Measurements from ENCODE around the gene OR2F1.

OR2F1 gene

DNA sequence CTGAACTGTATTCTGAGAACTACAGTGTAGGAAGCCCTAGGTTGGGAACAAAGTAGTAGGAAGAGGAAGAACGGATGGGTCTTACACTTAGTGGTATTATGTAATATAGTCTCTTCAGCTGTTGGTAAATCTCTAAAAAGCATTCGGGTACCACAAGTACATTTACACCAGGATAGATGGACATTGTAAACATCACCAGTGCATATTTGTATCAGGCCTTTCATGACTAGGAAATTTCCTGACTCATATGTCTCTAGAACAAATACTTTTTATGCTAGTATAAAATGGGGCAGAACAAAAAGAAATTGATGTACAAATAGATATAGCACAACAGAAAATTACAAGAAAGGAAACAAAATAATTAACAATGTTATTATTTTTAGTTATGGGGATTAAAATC is 23.9 kb downstream of the OR2F1 start:
- no peak for TF ChIP-seq EZH2 (IDR thresholded peaks at IDR 0.05; ENCODE audit: borderline replicate concordance, low read depth, low read length, severe bottlenecking)
- TF ChIP-seq, protein P1, sequence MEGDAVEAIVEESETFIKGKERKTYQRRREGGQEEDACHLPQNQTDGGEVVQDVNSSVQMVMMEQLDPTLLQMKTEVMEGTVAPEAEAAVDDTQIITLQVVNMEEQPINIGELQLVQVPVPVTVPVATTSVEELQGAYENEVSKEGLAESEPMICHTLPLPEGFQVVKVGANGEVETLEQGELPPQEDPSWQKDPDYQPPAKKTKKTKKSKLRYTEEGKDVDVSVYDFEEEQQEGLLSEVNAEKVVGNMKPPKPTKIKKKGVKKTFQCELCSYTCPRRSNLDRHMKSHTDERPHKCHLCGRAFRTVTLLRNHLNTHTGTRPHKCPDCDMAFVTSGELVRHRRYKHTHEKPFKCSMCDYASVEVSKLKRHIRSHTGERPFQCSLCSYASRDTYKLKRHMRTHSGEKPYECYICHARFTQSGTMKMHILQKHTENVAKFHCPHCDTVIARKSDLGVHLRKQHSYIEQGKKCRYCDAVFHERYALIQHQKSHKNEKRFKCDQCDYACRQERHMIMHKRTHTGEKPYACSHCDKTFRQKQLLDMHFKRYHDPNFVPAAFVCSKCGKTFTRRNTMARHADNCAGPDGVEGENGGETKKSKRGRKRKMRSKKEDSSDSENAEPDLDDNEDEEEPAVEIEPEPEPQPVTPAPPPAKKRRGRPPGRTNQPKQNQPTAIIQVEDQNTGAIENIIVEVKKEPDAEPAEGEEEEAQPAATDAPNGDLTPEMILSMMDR (IDR thresholded peaks at IDR 0.05; ENCODE audit: borderline replicate concordance, extremely low read depth, low read length, poor library complexity, severe bottlenecking) = no peak
- no peaks in the 10 kb centered on the region for H3K4me1 ChIP-seq (ENCODE audit: insufficient read depth, low read length)
- ATAC-seq (ENCODE audit: insufficient read depth, low read depth) (no peak), DNase-seq (no peak)
- no peaks in the 10 kb centered on the region for H3K27me3 ChIP-seq (ENCODE audit: insufficient read depth, low read length, poor library complexity)
- no peaks in the 10 kb centered on the region for H4K20me1 ChIP-seq (ENCODE audit: insufficient read depth, low read length)
- H3K36me3 ChIP-seq (ENCODE audit: insufficient read depth, low read length) = no peaks in the 10 kb centered on the region
- H2AFZ ChIP-seq (ENCODE audit: low read depth, low read length) = no peak overlapping the region
- no peak overlapping the region for H3K27ac ChIP-seq (ENCODE audit: low read length)
- H3K4me3 ChIP-seq (ENCODE audit: low read depth in 1 of 2, low read length in 2 of 2) = no peak overlapping the region
- no peak overlapping the region for H3K9ac ChIP-seq (ENCODE audit: low read depth, low read length)
- no peaks in the 10 kb centered on the region for H3K9me3 ChIP-seq (ENCODE audit: insufficient read depth, low read length, severe bottlenecking)
- no peak overlapping the region for H3K4me2 ChIP-seq (ENCODE audit: insufficient read depth, low read length)
- H3K79me2 ChIP-seq (ENCODE audit: insufficient read depth, low read length) = no peaks in the 10 kb centered on the region

DNA sequence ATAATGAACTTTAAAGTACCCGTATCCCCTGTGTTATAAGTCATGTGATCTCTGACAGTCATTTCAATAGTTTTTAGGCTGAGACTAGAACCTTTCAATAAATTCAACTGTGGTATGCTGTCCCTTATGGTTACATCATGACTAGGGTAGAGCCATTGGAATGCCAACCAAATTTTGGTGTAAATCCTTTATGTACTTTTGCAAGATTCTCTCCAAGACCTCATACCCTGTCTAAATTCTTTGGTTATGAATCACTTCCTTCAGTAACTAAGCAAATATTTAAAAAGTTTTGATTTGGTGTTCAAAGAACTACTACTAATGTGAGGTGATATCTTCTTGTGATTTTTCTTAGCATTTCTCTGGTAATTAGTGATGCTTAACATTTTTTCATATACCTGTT is 24.7 kb downstream of the OR2F1 start:
- Histone ChIP-seq H3K9ac (ENCODE audit: low read depth, low read length) (no peak overlapping the region), H3K4me1 (ENCODE audit: insufficient read depth, low read length) (no peaks in the 10 kb centered on the region), H3K36me3 (ENCODE audit: insufficient read depth, low read length) (no peaks in the 10 kb centered on the region), H3K27me3 (ENCODE audit: insufficient read depth, low read length, poor library complexity) (no peaks in the 10 kb centered on the region), H3K4me3 (ENCODE audit: low read depth in 1 of 2, low read length in 2 of 2) (no peak overlapping the region), H2AFZ (ENCODE audit: low read depth, low read length) (no peak overlapping the region), H3K9me3 (ENCODE audit: insufficient read depth, low read length, severe bottlenecking) (no peaks in the 10 kb centered on the region), H3K27ac (ENCODE audit: low read length) (no peak overlapping the region), H3K4me2 (ENCODE audit: insufficient read depth, low read length) (no peak overlapping the region), H4K20me1 (ENCODE audit: insufficient read depth, low read length) (no peaks in the 10 kb centered on the region), H3K79me2 (ENCODE audit: insufficient read depth, low read length) (no peaks in the 10 kb centered on the region)
- DNase-seq = no peak
- ATAC-seq (ENCODE audit: insufficient read depth, low read depth) = no peak
- TF ChIP-seq, protein P1 (IDR thresholded peaks at IDR 0.05; ENCODE audit: borderline replicate concordance, extremely low read depth, low read length, poor library complexity, severe bottlenecking) = no peak
- no peak for TF ChIP-seq EZH2 (IDR thresholded peaks at IDR 0.05; ENCODE audit: borderline replicate concordance, low read depth, low read length, severe bottlenecking)

DNA sequence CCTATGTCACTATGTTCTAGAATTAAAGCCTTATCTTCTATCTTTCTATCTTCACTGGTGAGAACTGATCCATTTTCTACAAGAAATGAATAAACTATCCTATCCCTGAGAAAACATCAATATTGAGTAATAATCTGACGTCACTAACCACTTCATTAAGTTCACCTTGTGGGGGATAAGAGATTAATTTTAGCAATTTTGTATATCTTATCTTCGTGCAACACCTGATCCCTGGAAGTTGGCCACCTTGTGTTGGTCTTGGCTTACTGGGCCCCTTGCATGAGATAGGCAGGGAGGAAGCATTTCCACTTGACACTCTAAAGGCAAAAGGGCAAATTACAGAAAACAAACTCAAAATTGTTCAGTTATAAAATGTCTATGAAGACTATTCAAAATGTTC is 25.4 kb downstream of the OR2F1 start:
- no peak for DNase-seq
- H3K4me2 ChIP-seq (ENCODE audit: insufficient read depth, low read length) = no peak overlapping the region

More for the DNA sequence above, 25.4 kb downstream of the OR2F1 start:
- H2AFZ ChIP-seq (ENCODE audit: low read depth, low read length) = no peak overlapping the region
- no peak overlapping the region for H3K9ac ChIP-seq (ENCODE audit: low read depth, low read length)
- H3K79me2 ChIP-seq (ENCODE audit: insufficient read depth, low read length) = no peaks in the 10 kb centered on the region
- no peaks in the 10 kb centered on the region for H3K9me3 ChIP-seq (ENCODE audit: insufficient read depth, low read length, severe bottlenecking)
- H3K4me1 ChIP-seq (ENCODE audit: insufficient read depth, low read length) = no peaks in the 10 kb centered on the region
- H3K4me3 ChIP-seq (ENCODE audit: low read depth in 1 of 2, low read length in 2 of 2) = no peak overlapping the region
- TF ChIP-seq, protein P1 (IDR thresholded peaks at IDR 0.05; ENCODE audit: borderline replicate concordance, extremely low read depth, low read length, poor library complexity, severe bottlenecking) = no peak
- TF ChIP-seq EZH2 (IDR thresholded peaks at IDR 0.05; ENCODE audit: borderline replicate concordance, low read depth, low read length, severe bottlenecking) = no peak
- no peak for ATAC-seq (ENCODE audit: insufficient read depth, low read depth)
- H3K27me3 ChIP-seq (ENCODE audit: insufficient read depth, low read length, poor library complexity) = no peaks in the 10 kb centered on the region
- H3K27ac ChIP-seq (ENCODE audit: low read length) = no peak overlapping the region
- no peaks in the 10 kb centered on the region for H3K36me3 ChIP-seq (ENCODE audit: insufficient read depth, low read length)
- H4K20me1 ChIP-seq (ENCODE audit: insufficient read depth, low read length) = no peaks in the 10 kb centered on the region

Measured in DND-41 (cell line).